Mammary epithelial cell (primary cell): ENCODE data around the gene DMD.

Experiments used
- EZH2 ChIP-seq: IDR thresholded peaks from 2 replicates; pipeline ENCODE4 v1.6.1; 2012; ENCODE audit warnings: low read length, inconsistent platforms, borderline replicate concordance
- TF ChIP-seq, protein P1 (sequence below), 2 donors: IDR thresholded peaks in 1 of 2; conservative IDR thresholded peaks in 1 of 2; 2 replicates each; pipeline ENCODE4 v1.5.1; 2011 to 2012; ENCODE audit warnings: inconsistent platforms in 2 of 2, low read length in 2 of 2, mild to moderate bottlenecking in 2 of 2, control low read depth in 1 of 2, low read depth in 1 of 2; ENCODE audit not compliant: insufficient read depth in 1 of 2; ENCODE audit errors: extremely low read depth in 1 of 2

DNA sequence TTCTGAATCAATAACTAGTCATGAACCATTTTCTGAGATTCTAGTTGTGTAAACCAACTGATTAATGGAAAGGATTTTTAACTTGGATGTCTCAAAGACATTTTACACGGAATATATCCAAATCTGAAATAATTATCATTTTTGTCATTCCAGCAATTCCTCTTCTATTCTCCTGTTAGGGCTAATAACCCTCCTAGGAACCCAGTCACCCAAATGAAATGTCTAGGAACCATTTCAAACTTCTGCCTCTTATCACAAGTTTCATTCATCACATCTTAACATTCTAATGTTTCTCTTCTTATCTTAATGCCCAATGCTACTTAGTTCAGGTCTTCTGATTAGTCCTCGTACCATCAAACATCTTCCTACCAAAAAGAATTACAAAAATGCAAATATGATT, 639.8 kb downstream of the DMD start:
- TF ChIP-seq, protein P1, sequence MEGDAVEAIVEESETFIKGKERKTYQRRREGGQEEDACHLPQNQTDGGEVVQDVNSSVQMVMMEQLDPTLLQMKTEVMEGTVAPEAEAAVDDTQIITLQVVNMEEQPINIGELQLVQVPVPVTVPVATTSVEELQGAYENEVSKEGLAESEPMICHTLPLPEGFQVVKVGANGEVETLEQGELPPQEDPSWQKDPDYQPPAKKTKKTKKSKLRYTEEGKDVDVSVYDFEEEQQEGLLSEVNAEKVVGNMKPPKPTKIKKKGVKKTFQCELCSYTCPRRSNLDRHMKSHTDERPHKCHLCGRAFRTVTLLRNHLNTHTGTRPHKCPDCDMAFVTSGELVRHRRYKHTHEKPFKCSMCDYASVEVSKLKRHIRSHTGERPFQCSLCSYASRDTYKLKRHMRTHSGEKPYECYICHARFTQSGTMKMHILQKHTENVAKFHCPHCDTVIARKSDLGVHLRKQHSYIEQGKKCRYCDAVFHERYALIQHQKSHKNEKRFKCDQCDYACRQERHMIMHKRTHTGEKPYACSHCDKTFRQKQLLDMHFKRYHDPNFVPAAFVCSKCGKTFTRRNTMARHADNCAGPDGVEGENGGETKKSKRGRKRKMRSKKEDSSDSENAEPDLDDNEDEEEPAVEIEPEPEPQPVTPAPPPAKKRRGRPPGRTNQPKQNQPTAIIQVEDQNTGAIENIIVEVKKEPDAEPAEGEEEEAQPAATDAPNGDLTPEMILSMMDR (conservative IDR thresholded peaks at IDR 0.05 in 1 of 2, IDR thresholded peaks at IDR 0.05 in 1 of 2; ENCODE audit: extremely low read depth in 1 of 2, insufficient read depth in 1 of 2, low read depth in 1 of 2, low read length in 2 of 2) = no peak
- TF ChIP-seq EZH2 = no peak
